H1 (cell line): ENCODE results near the gene ZNF683.

Experiments
- CTCF ChIP-seq, 3 experiments: IDR thresholded peaks; 1 replicate in 2 of 3; 2 replicates in 1 of 3; pipeline versions ENCODE4 v1.5.1 to v1.6.1; 2011; ENCODE audit warnings: low read length in 3 of 3, mild to moderate bottlenecking in 3 of 3, inconsistent platforms in 2 of 3, low read depth in 1 of 3, moderate library complexity in 1 of 3; ENCODE audit not compliant: insufficient read depth in 1 of 3; ENCODE audit errors: control extremely low read depth in 1 of 3
- EZH2 ChIP-seq: fragments of 200-600 bp; sonication (generic); IDR thresholded peaks from 2 replicates; pipeline ENCODE4 v1.7.1; 2012; ENCODE audit warnings: low read depth, mild to moderate bottlenecking, moderate library complexity, low read length, inconsistent platforms; ENCODE audit not compliant: severe bottlenecking
- GTF2F1 ChIP-seq: IDR thresholded peaks from 2 replicates; pipeline ENCODE4 v1.6.1; 2012; ENCODE audit warnings: low read depth, low read length, improper control_type of control experiment, borderline replicate concordance
- POLR2A ChIP-seq, 2 experiments: IDR thresholded peaks; 1 replicate in 1 of 2; 2 replicates in 1 of 2; pipeline ENCODE4 v1.6.1; 2011; ENCODE audit warnings: low read depth in 2 of 2, low read length in 2 of 2, mild to moderate bottlenecking in 2 of 2; ENCODE audit errors: control extremely low read depth in 1 of 2

- no peak for TF ChIP-seq GTF2F1
- no peak for TF ChIP-seq CTCF (IDR thresholded peaks at IDR 0.05; ENCODE audit: control extremely low read depth in 1 of 3, insufficient read depth in 1 of 3, low read depth in 1 of 3, low read length in 3 of 3)
- TF ChIP-seq EZH2, result no peak
- TF ChIP-seq POLR2A (IDR thresholded peaks at IDR 0.05; ENCODE audit: control extremely low read depth in 1 of 2, low read depth in 2 of 2, low read length in 2 of 2), result no peak
Observed at GRCh38 chr1:26315874-26316850, 56.4 kb downstream of the ZNF683 start.
